Activated CD8-positive, alpha-beta memory T cell treated with anti-CD3 and anti-CD28 coated beads for 1 hour (primary cell): ENCODE results near the gene NR2F1.

Source experiments
- DNase-seq, 2 donors: peaks; one replicate each; pipeline ENCODE4 v3.0.0-alpha.2; 2020; ENCODE audit warnings: low read depth in 1 of 2; ENCODE audit errors: extremely low read depth in 1 of 2

NR2F1 gene

GRCh38 chr5:93590493-93590892 is 7.5 kb downstream of the NR2F1 start:
- no peak for DNase-seq

- no peak for DNase-seq
Measured at GRCh38 chr5:93591323-93591945, 8.4 kb downstream of the NR2F1 start.

GRCh38 chr5:93592883-93593282 is 9.9 kb downstream of the NR2F1 start:
- DNase-seq, result no peak

GRCh38 chr5:93593476-93594131 is 10.6 kb downstream of the NR2F1 start:
- DNase-seq, result no peak

- DNase-seq, result no peak
Measured at GRCh38 chr5:93594591-93595419, 11.8 kb downstream of the NR2F1 start.

- no peak for DNase-seq
Measured at GRCh38 chr5:93595420-93596147, 12.6 kb downstream of the NR2F1 start.

- DNase-seq, result no peak
Measured at GRCh38 chr5:93596310-93596675, 13.3 kb downstream of the NR2F1 start.

- DNase-seq, result no peak
Measured at GRCh38 chr5:93596676-93597490, 13.9 kb downstream of the NR2F1 start.

- no peak for DNase-seq
Measured at GRCh38 chr5:93598091-93599000, 15.3 kb downstream of the NR2F1 start.

- no peak for DNase-seq
Measured at GRCh38 chr5:93599001-93599379, 16.0 kb downstream of the NR2F1 start.

GRCh38 chr5:93599399-93600120 is 16.5 kb downstream of the NR2F1 start:
- no peak for DNase-seq

GRCh38 chr5:93600409-93601070 is 17.5 kb downstream of the NR2F1 start:
- no peak for DNase-seq

- DNase-seq, result no peak
Measured at GRCh38 chr5:93601071-93601801, 18.2 kb downstream of the NR2F1 start.

GRCh38 chr5:93601802-93602155 is 18.8 kb downstream of the NR2F1 start:
- DNase-seq, result no peak

GRCh38 chr5:93602241-93603077 is 19.4 kb downstream of the NR2F1 start:
- no peak for DNase-seq

- DNase-seq, result no peak
Measured at GRCh38 chr5:93603078-93603792, 20.2 kb downstream of the NR2F1 start.
